Panc1 (cell line): ENCODE measurements around the gene SULT2A1. TPM values are rescaled to one million over a fixed set of nuclear protein-coding genes. Genes with fewer than 3 reads are reported as not detected.
A peak's percentile ranks its signal among the peaks of the same experiment; 100 is the strongest.

Source experiments
- ATAC-seq: fragments of 200-7000 bp; cut with Tn5 transposase; 2 replicates; pipeline ENCODE4 v1.9.1; 2020; ENCODE audit warnings: mild to moderate bottlenecking, moderate library complexity
- BruUV-seq: library from RNA; stranded (reverse); fragments of 400-500 nt; replicated peaks from 2 replicates; lab custom pipeline; 2021; lab: Mats Ljungman, UMichigan
- CTCF ChIA-PET: fragments of 300-600 bp; sonication (Branson Sonifier 250); formaldehyde crosslinking; loops from one replicate; lab custom pipeline; 2022; ENCODE audit warnings: antibody characterized with exemption; lab: Charles Lee
- POLR2A ChIA-PET: fragments of 300-600 bp; sonication (Branson Sonifier 250); formaldehyde crosslinking; loops from one replicate; lab custom pipeline; 2022; ENCODE audit warnings: antibody characterized with exemption; lab: Charles Lee
- DNase-seq: peaks from one replicate; pipeline ENCODE4 v3.0.0-alpha.2; 2010; ENCODE audit warnings: low read depth, low spot score
- H3K27ac ChIP-seq: 2 replicates; pipeline ENCODE4 v1.5.1; 2011; ENCODE audit warnings: mild to moderate bottlenecking, low read length, inconsistent platforms
- H3K27me3 ChIP-seq: fragments of 200-500 bp; sonication (Bioruptor generic); 2 replicates; pipeline ENCODE4 v1.6.0; 2014; ENCODE audit warnings: low read length, inconsistent platforms; ENCODE audit not compliant: control insufficient read depth, insufficient read depth
- H3K36me3 ChIP-seq: fragments of 200-500 bp; sonication (Bioruptor generic); 2 replicates; pipeline ENCODE4 v1.5.1; 2014; ENCODE audit warnings: inconsistent platforms, mild to moderate bottlenecking, low read length, moderate library complexity; ENCODE audit not compliant: control insufficient read depth, insufficient read depth
- H3K4me1 ChIP-seq: 2 replicates; pipeline ENCODE4 v1.5.1; 2011; ENCODE audit warnings: inconsistent platforms, mild to moderate bottlenecking, low read length, moderate library complexity; ENCODE audit not compliant: control insufficient read depth, insufficient read depth
- H3K4me3 ChIP-seq, 2 experiments: 2 replicates each; pipeline ENCODE4 v1.5.1; 2011 to 2012; ENCODE audit warnings: low read depth in 2 of 2, low read length in 2 of 2, mild to moderate bottlenecking in 2 of 2, inconsistent platforms in 1 of 2, moderate library complexity in 1 of 2
- H3K9me3 ChIP-seq: fragments of 200-500 bp; sonication (Bioruptor generic); 2 replicates; pipeline ENCODE4 v1.5.1; 2014; ENCODE audit warnings: low read depth, mild to moderate bottlenecking, inconsistent platforms, low read length, moderate library complexity; ENCODE audit not compliant: control insufficient read depth, insufficient read depth
- POLR2AphosphoS5 ChIP-seq: IDR thresholded peaks from 2 replicates; pipeline ENCODE4 v1.6.1; 2012; ENCODE audit warnings: mild to moderate bottlenecking, low read depth, low read length, moderate library complexity
- SIN3A ChIP-seq: IDR thresholded peaks from 2 replicates; pipeline ENCODE4 v1.6.1; 2012; ENCODE audit warnings: low read depth, mild to moderate bottlenecking, low read length, moderate library complexity, borderline replicate concordance; ENCODE audit not compliant: insufficient read depth
- TCF7L2 ChIP-seq: IDR thresholded peaks from 2 replicates; pipeline ENCODE4 v1.6.1; 2011; ENCODE audit warnings: mild to moderate bottlenecking, low read depth, low read length, inconsistent platforms
- in situ Hi-C: cut with HindIII; loops from 2 replicates; pipeline ENCODE4 v1.10.0; 2016; ENCODE audit warnings: low sequenced_read_pairs, low pct_unique_long_range_greater_than_20kb
- intact Hi-C: fragments of 100-400 bp; cut with micrococcal nuclease; formaldehyde crosslinking; loops from one replicate; pipeline ENCODE4 v1.10.0; 2022; ENCODE audit not compliant: unreplicated experiment
- total RNA-seq: library from RNA; stranded (reverse); gene quantifications from one replicate; pipeline ENCODE4 v1.2.1, GENCODE V29; 2021; ENCODE audit not compliant: unreplicated experiment
- TF ChIP-seq, protein P1 (sequence below): fragments of 450-650 bp; IDR thresholded peaks from 2 replicates; pipeline ENCODE4 v1.5.1; 2017; ENCODE audit warnings: mild to moderate bottlenecking
- TF ChIP-seq, protein P2 (sequence below), 2 experiments: IDR thresholded peaks; 2 replicates each; pipeline ENCODE4 v1.6.1; 2011 to 2012; ENCODE audit warnings: low read depth in 2 of 2, control low read depth in 1 of 2, low read length in 1 of 2, mild to moderate bottlenecking in 1 of 2, moderate library complexity in 1 of 2; ENCODE audit not compliant: insufficient read depth in 1 of 2

The SULT2A1 gene
- total RNA-seq, 1 experiment from 2014 or later = 0.18 TPM

DNA sequence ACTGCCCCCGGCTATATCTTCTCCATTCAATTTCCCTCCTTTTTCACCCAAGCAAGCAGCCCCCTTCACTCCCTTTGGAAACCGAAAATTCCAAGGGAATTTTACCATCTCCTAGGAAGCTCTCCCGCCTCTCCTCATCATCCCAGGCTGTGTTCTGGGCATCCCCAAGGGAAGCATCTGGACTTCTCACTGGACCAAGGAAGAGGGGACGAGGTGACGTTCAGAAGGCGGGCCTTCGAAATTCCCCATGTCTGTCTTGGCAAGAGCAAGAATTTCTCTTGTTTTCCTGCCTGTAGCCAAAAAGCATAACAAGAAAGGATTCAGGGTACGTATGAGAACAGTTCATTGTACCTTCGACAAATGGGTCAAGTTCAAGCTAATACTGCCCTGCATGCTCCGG is 20.9 kb downstream of the SULT2A1 start:
- ChIA-PET CTCF (interaction anchor here (0.7 kb wide), 1 partner anchor 21 kb away, joined by 7 read pairs; no protein-coding TSS in a partner anchor), POLR2A (no interaction called here)
- no peak overlapping the region for H3K4me3 ChIP-seq
- no peak for DNase-seq
- intact Hi-C loops = no loop called here
- BruUV-seq = no TSS peak
- no peaks in the 10 kb centered on the region for H3K4me1 ChIP-seq
- H3K27me3 ChIP-seq = no peaks in the 10 kb centered on the region
- H3K36me3 ChIP-seq = no peaks in the 10 kb centered on the region
- in situ Hi-C loops = no loop called here
- TF ChIP-seq SIN3A (no peak), TCF7L2 (no peak), POLR2AphosphoS5 (no peak)
- TF ChIP-seq, protein P1, sequence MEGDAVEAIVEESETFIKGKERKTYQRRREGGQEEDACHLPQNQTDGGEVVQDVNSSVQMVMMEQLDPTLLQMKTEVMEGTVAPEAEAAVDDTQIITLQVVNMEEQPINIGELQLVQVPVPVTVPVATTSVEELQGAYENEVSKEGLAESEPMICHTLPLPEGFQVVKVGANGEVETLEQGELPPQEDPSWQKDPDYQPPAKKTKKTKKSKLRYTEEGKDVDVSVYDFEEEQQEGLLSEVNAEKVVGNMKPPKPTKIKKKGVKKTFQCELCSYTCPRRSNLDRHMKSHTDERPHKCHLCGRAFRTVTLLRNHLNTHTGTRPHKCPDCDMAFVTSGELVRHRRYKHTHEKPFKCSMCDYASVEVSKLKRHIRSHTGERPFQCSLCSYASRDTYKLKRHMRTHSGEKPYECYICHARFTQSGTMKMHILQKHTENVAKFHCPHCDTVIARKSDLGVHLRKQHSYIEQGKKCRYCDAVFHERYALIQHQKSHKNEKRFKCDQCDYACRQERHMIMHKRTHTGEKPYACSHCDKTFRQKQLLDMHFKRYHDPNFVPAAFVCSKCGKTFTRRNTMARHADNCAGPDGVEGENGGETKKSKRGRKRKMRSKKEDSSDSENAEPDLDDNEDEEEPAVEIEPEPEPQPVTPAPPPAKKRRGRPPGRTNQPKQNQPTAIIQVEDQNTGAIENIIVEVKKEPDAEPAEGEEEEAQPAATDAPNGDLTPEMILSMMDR = no peak
- TF ChIP-seq, protein P2, sequence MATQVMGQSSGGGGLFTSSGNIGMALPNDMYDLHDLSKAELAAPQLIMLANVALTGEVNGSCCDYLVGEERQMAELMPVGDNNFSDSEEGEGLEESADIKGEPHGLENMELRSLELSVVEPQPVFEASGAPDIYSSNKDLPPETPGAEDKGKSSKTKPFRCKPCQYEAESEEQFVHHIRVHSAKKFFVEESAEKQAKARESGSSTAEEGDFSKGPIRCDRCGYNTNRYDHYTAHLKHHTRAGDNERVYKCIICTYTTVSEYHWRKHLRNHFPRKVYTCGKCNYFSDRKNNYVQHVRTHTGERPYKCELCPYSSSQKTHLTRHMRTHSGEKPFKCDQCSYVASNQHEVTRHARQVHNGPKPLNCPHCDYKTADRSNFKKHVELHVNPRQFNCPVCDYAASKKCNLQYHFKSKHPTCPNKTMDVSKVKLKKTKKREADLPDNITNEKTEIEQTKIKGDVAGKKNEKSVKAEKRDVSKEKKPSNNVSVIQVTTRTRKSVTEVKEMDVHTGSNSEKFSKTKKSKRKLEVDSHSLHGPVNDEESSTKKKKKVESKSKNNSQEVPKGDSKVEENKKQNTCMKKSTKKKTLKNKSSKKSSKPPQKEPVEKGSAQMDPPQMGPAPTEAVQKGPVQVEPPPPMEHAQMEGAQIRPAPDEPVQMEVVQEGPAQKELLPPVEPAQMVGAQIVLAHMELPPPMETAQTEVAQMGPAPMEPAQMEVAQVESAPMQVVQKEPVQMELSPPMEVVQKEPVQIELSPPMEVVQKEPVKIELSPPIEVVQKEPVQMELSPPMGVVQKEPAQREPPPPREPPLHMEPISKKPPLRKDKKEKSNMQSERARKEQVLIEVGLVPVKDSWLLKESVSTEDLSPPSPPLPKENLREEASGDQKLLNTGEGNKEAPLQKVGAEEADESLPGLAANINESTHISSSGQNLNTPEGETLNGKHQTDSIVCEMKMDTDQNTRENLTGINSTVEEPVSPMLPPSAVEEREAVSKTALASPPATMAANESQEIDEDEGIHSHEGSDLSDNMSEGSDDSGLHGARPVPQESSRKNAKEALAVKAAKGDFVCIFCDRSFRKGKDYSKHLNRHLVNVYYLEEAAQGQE (IDR thresholded peaks at IDR 0.05; ENCODE audit: insufficient read depth in 1 of 2, low read depth in 2 of 2, low read length in 1 of 2) = no peak
- no peaks in the 10 kb centered on the region for H3K9me3 ChIP-seq
- H3K27ac ChIP-seq = no peak overlapping the region
- no peak for ATAC-seq

DNA sequence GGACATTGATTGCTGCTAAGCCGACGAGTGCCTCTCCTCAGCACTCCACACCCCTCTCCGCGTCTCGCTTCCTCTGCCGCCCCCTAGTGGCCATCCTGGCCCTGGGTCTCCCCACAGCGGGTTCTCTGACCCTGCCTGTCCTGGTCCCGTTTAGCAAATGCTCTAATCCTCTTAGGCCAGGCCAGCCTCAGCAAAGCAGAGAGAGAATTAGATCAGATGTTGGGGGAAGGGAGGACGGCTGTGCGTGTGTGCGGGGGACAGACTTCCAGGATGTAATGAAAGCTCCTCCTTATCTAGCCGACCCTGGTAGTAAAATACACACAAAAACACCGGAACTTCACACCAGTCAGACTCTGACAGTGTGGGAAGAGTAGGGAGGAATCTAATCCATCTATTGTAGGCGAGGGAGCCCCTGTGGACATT is 22.6 kb downstream of the SULT2A1 start:
- TF ChIP-seq, protein P1 = peak; percentile 93
- no peak for TF ChIP-seq POLR2AphosphoS5
- Histone ChIP-seq H3K4me1 (no peaks in the 10 kb centered on the region), H3K9me3 (no peaks in the 10 kb centered on the region), H3K27me3 (no peaks in the 10 kb centered on the region), H3K36me3 (no peaks in the 10 kb centered on the region), H3K27ac (no peak overlapping the region), H3K4me3 (no peak overlapping the region)
- DNase-seq = peak; percentile 52
- ChIA-PET POLR2A (no interaction called here), CTCF (interaction anchor here (0.5 to 1.4 kb wide), 2 partner anchors 98 to 545 kb away, joined by 3 to 7 read pairs; no protein-coding TSS in a partner anchor)
- BruUV-seq = no TSS peak
- in situ Hi-C loops = no loop called here
- ATAC-seq = peak; percentile 99
- intact Hi-C loops = loop anchor here (5.0 kb wide), 1 partner anchor 51 kb away; no protein-coding TSS in a partner anchor
